GM12878 (cell line): ENCODE measurements around the gene MT3. TPM values are rescaled to one million over a fixed set of nuclear protein-coding genes. Genes with fewer than 3 reads are reported as not detected.

Source experiments
- ATAC-seq: fragments of 200-7000 bp; cut with Tn5 transposase; 3 replicates; pipeline ENCODE4 v1.9.1; 2020; ENCODE audit warnings: mild to moderate bottlenecking, moderate library complexity
- BruUV-seq: library from RNA; stranded (reverse); fragments of 400-500 nt; replicated peaks from 2 replicates; lab custom pipeline; 2021; lab: Mats Ljungman, UMichigan
- CTCF ChIA-PET: fragments of 300-600 bp; sonication (Branson Sonifier 250); formaldehyde crosslinking; extraction: SDS; loops from one replicate; lab custom pipeline; 2021; ENCODE audit warnings: inconsistent platforms; lab: Yijun Ruan, JAX
- POLR2A ChIA-PET: fragments of 350-600 bp; formaldehyde crosslinking; extraction: SDS; loops from one replicate; lab custom pipeline; 2021; ENCODE audit warnings: inconsistent platforms; lab: Charles Lee
- RAD21 ChIA-PET: fragments of 300-600 bp; sonication (Branson Sonifier 250); formaldehyde crosslinking; loops from one replicate; lab custom pipeline; 2023; ENCODE audit warnings: antibody characterized with exemption; ENCODE audit not compliant: unreplicated experiment; lab: Charles Lee
- SMC1A ChIA-PET: fragments of 300-600 bp; sonication (Branson Sonifier 250); formaldehyde crosslinking; loops from one replicate; lab custom pipeline; 2023; ENCODE audit not compliant: unreplicated experiment, uncharacterized antibody; lab: Charles Lee
- DNase-seq: peaks from one replicate; pipeline ENCODE4 v3.0.0-alpha.2; 2011; ENCODE audit warnings: low read depth, low spot score
- FAIRE-seq: peaks from 3 replicates; lab custom pipeline; 2011; peaks lifted over from hg19 to GRCh38; lab: Jason Lieb, UNC
- H2AFZ ChIP-seq: 2 replicates; pipeline ENCODE4 v1.6.0; 2011; ENCODE audit warnings: low read depth, low read length, control low read depth; ENCODE audit not compliant: control insufficient read depth
- H3K27ac ChIP-seq: 2 replicates; pipeline ENCODE4 v1.5.1; 2011; ENCODE audit warnings: control low read depth; ENCODE audit not compliant: control insufficient read depth, insufficient read depth
- H3K27me3 ChIP-seq, 2 experiments: replicated peaks in 1 of 2; 2 replicates each; pipeline versions ENCODE4 v1.6.0 to v1.6.1; 2011; ENCODE audit warnings: low read length in 1 of 2; ENCODE audit not compliant: control insufficient read depth in 2 of 2, insufficient read depth in 2 of 2
- H3K36me3 ChIP-seq, 2 experiments: 2 replicates each; pipeline ENCODE4 v1.5.1; 2011; ENCODE audit warnings: low read length in 1 of 2; ENCODE audit not compliant: control insufficient read depth in 2 of 2, insufficient read depth in 2 of 2
- H3K4me1 ChIP-seq: 2 replicates; pipeline ENCODE4 v1.6.1; 2011; ENCODE audit warnings: mild to moderate bottlenecking, low read length, moderate library complexity, mixed read lengths; ENCODE audit not compliant: control insufficient read depth, insufficient read depth
- H3K4me2 ChIP-seq: 2 replicates; pipeline ENCODE4 v1.6.0; 2011; ENCODE audit warnings: control low read depth; ENCODE audit not compliant: control insufficient read depth, insufficient read depth
- H3K4me3 ChIP-seq: fragments of 200-600 bp; sonication (generic); 2 replicates; pipeline ENCODE4 v1.5.1; 2016
- H3K79me2 ChIP-seq: 2 replicates; pipeline ENCODE4 v1.6.0; 2011; ENCODE audit warnings: low read length; ENCODE audit not compliant: control insufficient read depth, insufficient read depth
- H3K9ac ChIP-seq: 2 replicates; pipeline ENCODE4 v1.8.0; 2011; ENCODE audit warnings: low read length, control low read depth, mixed read lengths; ENCODE audit not compliant: control insufficient read depth, insufficient read depth
- H3K9me3 ChIP-seq: replicated peaks from 3 replicates; pipeline ENCODE4 v1.5.1; 2011; ENCODE audit warnings: mild to moderate bottlenecking, low read length; ENCODE audit not compliant: control insufficient read depth, insufficient read depth
- H4K20me1 ChIP-seq: 2 replicates; pipeline ENCODE4 v1.6.0; 2011; ENCODE audit not compliant: control insufficient read depth, insufficient read depth
- BMI1 ChIP-seq: fragments of 450-650 bp; IDR thresholded peaks from 2 replicates; pipeline ENCODE4 v1.6.1; 2016; ENCODE audit warnings: mild to moderate bottlenecking, moderate library complexity, borderline replicate concordance
- CHD2 ChIP-seq: IDR thresholded peaks from 2 replicates; pipeline ENCODE4 v1.6.1; 2011; ENCODE audit warnings: low read depth, low read length, improper control_type of control experiment, borderline replicate concordance
- CTCF ChIP-seq, 3 experiments: IDR thresholded peaks in 2 of 3; conservative IDR thresholded peaks in 1 of 3; 2 replicates each; pipeline ENCODE4 v1.5.1; 2011; ENCODE audit warnings: low read depth in 3 of 3, low read length in 3 of 3, mild to moderate bottlenecking in 3 of 3, control low read depth in 2 of 3, moderate library complexity in 2 of 3, inconsistent platforms in 1 of 3, mixed read lengths in 1 of 3; ENCODE audit not compliant: control insufficient read depth in 2 of 3, insufficient read depth in 1 of 3; ENCODE audit errors: extremely low read depth in 1 of 3
- FOS ChIP-seq: IDR thresholded peaks from 3 replicates; pipeline ENCODE4 v1.6.1; 2011; ENCODE audit warnings: borderline replicate concordance; ENCODE audit not compliant: insufficient read length; ENCODE audit errors: extremely low read depth
- MEF2B ChIP-seq: fragments of 450-650 bp; IDR thresholded peaks from 2 replicates; pipeline ENCODE4 v1.6.1; 2018; ENCODE audit warnings: mild to moderate bottlenecking, moderate library complexity; ENCODE audit not compliant: partially characterized antibody, poor library complexity, severe bottlenecking
- SIX5 ChIP-seq: IDR thresholded peaks from 2 replicates; pipeline ENCODE4 v1.6.1; 2011; ENCODE audit warnings: mild to moderate bottlenecking, low read depth, low read length, moderate library complexity; ENCODE audit not compliant: severe bottlenecking
- SPI1 ChIP-seq: IDR thresholded peaks from 2 replicates; pipeline ENCODE4 v1.6.1; 2011; ENCODE audit warnings: low read depth, mild to moderate bottlenecking, low read length, moderate library complexity, borderline replicate concordance; ENCODE audit not compliant: insufficient read depth
- STAT1 ChIP-seq: fragments of 450-650 bp; conservative IDR thresholded peaks from 2 replicates; pipeline ENCODE4 v1.6.1; 2014; ENCODE audit warnings: antibody characterized with exemption, mild to moderate bottlenecking
- TCF12 ChIP-seq: IDR thresholded peaks from 2 replicates; pipeline ENCODE4 v1.6.1; 2011; ENCODE audit warnings: low read depth, mild to moderate bottlenecking, low read length
- USF2 ChIP-seq: IDR thresholded peaks from 2 replicates; pipeline ENCODE4 v1.6.1; 2011; ENCODE audit warnings: low read depth, low read length, improper control_type of control experiment, borderline replicate concordance
- ZBTB11 ChIP-seq: fragments of 450-650 bp; formaldehyde crosslinking; IDR thresholded peaks from 2 replicates; pipeline ENCODE4 v1.5.0; 2022; ENCODE audit warnings: mild to moderate bottlenecking, missing genetic modification characterization
- WGBS: methylation state at CpG from one replicate; pipeline ENCODE4 v1.1.6; 2016; ENCODE audit warnings: low lambda C conversion rate; ENCODE audit not compliant: insufficient replicate concordance, insufficient coverage; ENCODE audit errors: missing lambda C conversion rate; 5-methylcytosine and 5-hydroxymethylcytosine counted together
- in situ Hi-C: fragments of 300-500 bp; cut with MboI; formaldehyde crosslinking; loops from 9 replicates; pipeline ENCODE4 v1.14.3; 2018; ENCODE audit warnings: mixed read lengths
- intact Hi-C: fragments of 100-400 bp; cut with micrococcal nuclease; formaldehyde crosslinking; loops from one replicate; pipeline ENCODE4 v1.14.2; 2022; ENCODE audit not compliant: unreplicated experiment
- polyA plus RNA-seq, 11 experiments: library from polyadenylated mRNA; depleted of rRNA in 4 of 11; unstranded in 6 of 11; stranded (reverse) in 5 of 11; fragments of >200 nt; fragmentation: Nextera tagmentation in 4 of 11; fragmentation: Illumina TruSeq in 1 of 11; extraction: Ambion mirVana in 4 of 11; extraction: Trizol in 1 of 11; gene quantifications; 1 replicate in 1 of 11; 2 replicates in 10 of 11; pipeline versions ENCODE4 v1.2.1 to v1.2.3, GENCODE V29; 2011 to 2016; ENCODE audit warnings: inconsistent platforms in 2 of 11, missing spikeins in 2 of 11, low read depth in 1 of 11
- total RNA-seq, 4 experiments: library from RNA; depleted of rRNA in 3 of 4; stranded (reverse); fragments of >200 nt in 3 of 4; fragmentation: Illumina TruSeq in 1 of 4; extraction: Trizol in 1 of 4; gene quantifications; 2 replicates each; pipeline versions ENCODE4 v1.2.1 to v1.2.3, GENCODE V29; 2013 to 2021

The MT3 gene
- total and polyA plus RNA-seq, 10 of the 15 experiments (the other 5 are each of a cell fraction or from before 2014, with no cell fraction given) = 0.41 TPM; not detected in 9

GRCh38 chr16:56551796-56552738, 37.3 kb upstream of the MT3 start:
- no peak overlapping the region for H3K4me3 ChIP-seq
- peak; percentile 75 for ATAC-seq
- no peak overlapping the region for H2AFZ ChIP-seq
- H3K9ac ChIP-seq = no peak overlapping the region
- in situ Hi-C loops = no loop called here
- FAIRE-seq = no peak
- no peaks in the 10 kb centered on the region for H3K36me3 ChIP-seq
- no TSS peak for BruUV-seq
- peaks cover 7% of the 10 kb centered on the region for H3K4me1 ChIP-seq
- POLR2A ChIA-PET = no interaction called here
- TF ChIP-seq CTCF (IDR thresholded peaks at IDR 0.05 in 2 of 3, conservative IDR thresholded peaks at IDR 0.05 in 1 of 3; ENCODE audit: control insufficient read depth in 2 of 3, extremely low read depth in 1 of 3, insufficient read depth in 1 of 3, low read depth in 3 of 3, low read length in 3 of 3) (no peak), TCF12 (no peak), STAT1 (no peak), MEF2B (peak; percentile 24), SPI1 (0 out of 2 replicates have a peak, but pooled peaks have one; percentile 38), CHD2 (no peak), BMI1 (no peak), SIX5 (no peak), USF2 (no peak), FOS (no peak), ZBTB11 (no peak)
- CTCF ChIA-PET = no interaction called here
- H3K4me2 ChIP-seq = no peak overlapping the region
- SMC1A ChIA-PET = interaction anchor here (1.2 kb wide), 1 partner anchor 150 kb away, joined by 4 read pairs; no protein-coding TSS in a partner anchor
- H3K79me2 ChIP-seq = no peaks in the 10 kb centered on the region
- 17% methylated on average over 11 of the region's 11 CpGs for WGBS
- no peak overlapping the region for H3K27ac ChIP-seq
- peaks cover 0 to 2% of the 10 kb centered on the region in 2 experiments; a peak in 1 of 4 replicates for H3K27me3 ChIP-seq
- intact Hi-C loops = no loop called here
- RAD21 ChIA-PET = no interaction called here
- no peak for DNase-seq
- H4K20me1 ChIP-seq = no peaks in the 10 kb centered on the region
- H3K9me3 ChIP-seq = no peaks in the 10 kb centered on the region
